Forelimb muscle (tissue), 1 donor: ENCODE measurements around the gene TRIM36. TPM values are rescaled to one million over a fixed set of nuclear protein-coding genes. Genes with fewer than 3 reads are reported as not detected.
A peak's percentile ranks its signal among the peaks of the same experiment; 100 is the strongest.

Source experiments
- DNase-seq: peaks from one replicate; pipeline ENCODE4 v3.0.0-alpha.2; 2013; ENCODE audit warnings: low read depth
- polyA plus RNA-seq: library from polyadenylated mRNA; unstranded; fragments of 120-200 nt; gene quantifications from one replicate; pipeline ENCODE4 v1.2.1, GENCODE V29; 2013; ENCODE audit not compliant: insufficient read length

The TRIM36 gene
- polyA plus RNA-seq, 1 donor: 2.5 TPM

- no peak for DNase-seq
These were observed 2.8 kb downstream of the TRIM36 start for GRCh38 chr5:115166744-115167393.

- no peak for DNase-seq
These were observed 3.9 kb downstream of the TRIM36 start for GRCh38 chr5:115165790-115166189.

GRCh38 chr5:115160975-115161475, 8.7 kb downstream of the TRIM36 start:
- DNase-seq: no peak

- no peak for DNase-seq
These were observed 18.4 kb downstream of the TRIM36 start for GRCh38 chr5:115151208-115151805.

GRCh38 chr5:115150512-115150911, 19.2 kb downstream of the TRIM36 start:
- no peak for DNase-seq

GRCh38 chr5:115147052-115147451, 22.7 kb downstream of the TRIM36 start:
- no peak for DNase-seq

GRCh38 chr5:115136294-115136693, 33.4 kb downstream of the TRIM36 start:
- DNase-seq: no peak

GRCh38 chr5:115132465-115132864, 37.2 kb downstream of the TRIM36 start:
- DNase-seq: no peak

GRCh38 chr5:115126303-115126702, 43.4 kb downstream of the TRIM36 start:
- no peak for DNase-seq

- no peak for DNase-seq
These were observed 45.0 kb downstream of the TRIM36 start for GRCh38 chr5:115124741-115125140.

GRCh38 chr5:115116001-115116400, 53.7 kb downstream of the TRIM36 start:
- no peak for DNase-seq

- no peak for DNase-seq
These were observed 59.9 kb downstream of the TRIM36 start for GRCh38 chr5:115109840-115110239.

GRCh38 chr5:115109356-115109755, 60.4 kb downstream of the TRIM36 start:
- no peak for DNase-seq

GRCh38 chr5:115100319-115100955, 69.3 kb downstream of the TRIM36 start:
- no peak for DNase-seq

GRCh38 chr5:115098041-115098702, 71.5 kb downstream of the TRIM36 start:
- peak; percentile 2 for DNase-seq

- no peak for DNase-seq
These were observed 72.5 kb downstream of the TRIM36 start for GRCh38 chr5:115097236-115097635.

- no peak for DNase-seq
These were observed 73.5 kb downstream of the TRIM36 start for GRCh38 chr5:115096034-115096769.

- DNase-seq: no peak
These were observed 81.8 kb downstream of the TRIM36 start for GRCh38 chr5:115087951-115088350.

GRCh38 chr5:115086473-115086872, 83.2 kb downstream of the TRIM36 start:
- DNase-seq: no peak

- no peak for DNase-seq
These were observed 85.4 kb downstream of the TRIM36 start for GRCh38 chr5:115084246-115084793.

GRCh38 chr5:115079924-115080623, 89.6 kb downstream of the TRIM36 start:
- no peak for DNase-seq
